PC-3 (cell line): ENCODE results near the gene SLC35A4.

Source experiments
- EZH2 ChIP-seq: fragments of 300-600 bp; sonication (generic); IDR thresholded peaks from one replicate; pipeline ENCODE4 v1.6.1; 2017; ENCODE audit warnings: antibody characterized with exemption, mild to moderate bottlenecking, low read length; ENCODE audit not compliant: unreplicated experiment
- EZH2phosphoT487 ChIP-seq: fragments of 300-600 bp; sonication (generic); IDR thresholded peaks from 2 replicates; pipeline ENCODE4 v1.6.1; 2018; ENCODE audit warnings: mild to moderate bottlenecking, antibody characterized with exemption, low read length, borderline replicate concordance
- TF ChIP-seq, protein P1 (sequence below): fragments of 300-600 bp; sonication (generic); conservative IDR thresholded peaks from 2 replicates; pipeline ENCODE4 v1.5.1; 2017; ENCODE audit warnings: antibody characterized with exemption, low read depth, mild to moderate bottlenecking, low read length

DNA sequence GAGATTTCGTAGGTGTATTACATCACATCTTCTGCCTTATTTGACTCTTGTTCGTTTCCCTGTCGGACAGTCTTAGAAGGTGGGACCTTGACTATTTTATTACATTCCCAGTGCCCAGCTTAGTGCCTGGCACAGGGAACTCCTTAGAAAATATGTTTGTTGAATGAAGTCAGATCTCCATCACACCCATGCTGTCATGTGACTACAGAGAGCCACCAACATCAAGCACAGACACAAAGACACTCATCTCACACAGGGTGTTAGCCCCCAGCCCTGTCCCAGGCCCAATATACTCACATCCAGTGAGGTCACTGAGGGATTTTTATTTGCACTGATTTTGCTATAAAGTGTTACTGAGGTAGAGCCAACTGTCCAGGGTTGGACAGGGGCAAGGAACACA lies 6.7 kb upstream of the SLC35A4 start:
- TF ChIP-seq, protein P1, sequence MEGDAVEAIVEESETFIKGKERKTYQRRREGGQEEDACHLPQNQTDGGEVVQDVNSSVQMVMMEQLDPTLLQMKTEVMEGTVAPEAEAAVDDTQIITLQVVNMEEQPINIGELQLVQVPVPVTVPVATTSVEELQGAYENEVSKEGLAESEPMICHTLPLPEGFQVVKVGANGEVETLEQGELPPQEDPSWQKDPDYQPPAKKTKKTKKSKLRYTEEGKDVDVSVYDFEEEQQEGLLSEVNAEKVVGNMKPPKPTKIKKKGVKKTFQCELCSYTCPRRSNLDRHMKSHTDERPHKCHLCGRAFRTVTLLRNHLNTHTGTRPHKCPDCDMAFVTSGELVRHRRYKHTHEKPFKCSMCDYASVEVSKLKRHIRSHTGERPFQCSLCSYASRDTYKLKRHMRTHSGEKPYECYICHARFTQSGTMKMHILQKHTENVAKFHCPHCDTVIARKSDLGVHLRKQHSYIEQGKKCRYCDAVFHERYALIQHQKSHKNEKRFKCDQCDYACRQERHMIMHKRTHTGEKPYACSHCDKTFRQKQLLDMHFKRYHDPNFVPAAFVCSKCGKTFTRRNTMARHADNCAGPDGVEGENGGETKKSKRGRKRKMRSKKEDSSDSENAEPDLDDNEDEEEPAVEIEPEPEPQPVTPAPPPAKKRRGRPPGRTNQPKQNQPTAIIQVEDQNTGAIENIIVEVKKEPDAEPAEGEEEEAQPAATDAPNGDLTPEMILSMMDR: no peak
- TF ChIP-seq EZH2: no peak
- TF ChIP-seq EZH2phosphoT487: no peak
